Femur (tissue), 1 donor: ENCODE data around the gene ZNF410.

Experiments
- DNase-seq: peaks from one replicate; pipeline ENCODE4 v3.0.0-alpha.2; 2017

The ZNF410 gene

DNA sequence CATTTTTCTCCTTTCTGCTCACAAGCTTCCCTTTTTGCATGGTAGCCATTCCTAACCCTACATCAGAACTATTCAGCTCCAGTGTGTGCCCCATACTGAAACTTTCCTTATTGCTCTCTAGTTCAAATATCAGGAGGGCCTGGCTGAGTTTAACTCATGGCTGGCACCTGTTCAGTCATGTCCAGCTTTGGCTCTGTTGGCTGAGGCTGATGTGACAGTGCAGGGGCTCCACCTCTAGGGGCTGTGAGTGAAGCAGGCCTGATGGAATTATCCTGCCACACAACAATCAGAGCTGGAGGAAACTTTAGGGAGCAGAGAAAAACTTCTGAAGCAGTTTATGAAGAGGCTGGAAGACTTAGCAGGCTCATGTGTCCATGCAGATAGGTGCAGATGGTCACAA is 71.9 kb downstream of the ZNF410 start:
- DNase-seq, result no peak

DNA sequence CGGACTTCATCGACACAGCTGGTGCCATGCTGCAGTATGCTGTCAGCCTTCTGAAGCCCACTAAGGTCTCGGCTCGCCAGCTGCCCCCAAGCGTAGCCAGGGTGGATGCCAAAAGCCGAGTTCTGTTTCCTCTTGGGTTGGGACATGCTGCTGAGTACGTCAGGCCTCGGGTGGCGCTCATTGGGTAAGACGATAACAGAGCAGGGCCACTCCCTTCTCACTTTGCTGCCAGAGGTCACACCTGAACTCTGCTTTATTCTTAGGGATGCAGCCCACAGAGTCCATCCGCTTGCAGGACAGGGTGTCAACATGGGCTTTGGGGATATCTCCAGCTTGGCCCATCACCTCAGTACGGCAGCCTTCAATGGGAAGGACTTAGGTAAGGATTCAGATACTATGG is 74.5 kb downstream of the ZNF410 start:
- DNase-seq, result no peak

DNA sequence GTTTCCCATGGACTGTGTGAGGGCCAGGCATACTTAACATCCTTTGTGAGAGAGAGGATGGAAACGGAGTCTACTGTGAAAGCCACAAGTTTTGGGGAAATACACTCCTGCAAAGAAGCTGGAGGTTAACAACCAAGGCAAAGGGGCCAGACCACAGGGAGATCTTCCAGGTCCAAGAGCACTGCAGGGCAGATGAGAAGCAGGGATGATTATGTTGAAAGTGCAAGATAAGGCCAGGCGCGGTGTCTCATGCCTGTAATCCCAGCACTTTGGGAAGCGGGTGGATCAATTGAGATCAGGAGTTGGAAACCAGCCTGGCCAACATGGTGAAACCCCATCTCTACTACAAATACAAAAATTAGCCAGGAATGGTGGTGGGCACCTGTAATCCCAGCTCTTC is 78.6 kb downstream of the ZNF410 start:
- no peak for DNase-seq

DNA sequence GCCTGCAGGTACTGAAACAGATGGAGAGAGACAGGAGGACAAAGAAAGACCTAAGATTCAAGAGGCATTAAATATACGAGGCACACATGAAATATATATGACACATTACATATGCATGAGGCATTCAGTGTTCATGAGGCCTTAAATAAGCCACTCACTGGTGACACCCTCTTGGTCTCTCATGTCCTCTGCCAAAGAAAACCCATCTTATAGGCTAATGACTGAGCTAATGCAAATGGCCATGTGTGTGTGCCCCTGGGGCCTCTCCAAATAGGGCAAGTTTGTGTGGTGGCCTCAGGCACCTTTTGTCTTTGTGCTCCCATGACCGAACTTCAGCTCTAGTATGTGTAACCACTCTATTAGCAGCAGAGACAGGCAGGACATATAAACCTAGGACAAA is 82.2 kb downstream of the ZNF410 start:
- no peak for DNase-seq

DNA sequence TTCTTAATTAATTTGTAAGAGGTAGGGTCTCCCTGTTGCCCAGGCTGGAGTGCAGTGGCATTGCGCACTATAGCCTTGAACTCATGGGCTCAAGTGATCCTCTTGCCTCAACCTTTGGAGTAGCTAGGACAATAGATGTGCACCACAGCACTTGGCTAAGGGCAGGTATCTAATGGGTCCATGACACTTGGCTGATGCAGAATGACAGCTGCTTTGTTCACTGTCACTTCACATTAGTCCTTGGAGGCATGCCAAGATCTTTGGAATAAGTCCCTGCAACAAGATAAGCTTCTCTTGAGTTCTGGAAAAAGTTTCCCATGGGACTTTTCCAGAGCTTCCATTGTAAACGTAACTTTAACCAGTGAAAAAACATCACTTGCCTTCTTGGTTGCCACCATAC is 86.8 kb downstream of the ZNF410 start:
- DNase-seq, result no peak

DNA sequence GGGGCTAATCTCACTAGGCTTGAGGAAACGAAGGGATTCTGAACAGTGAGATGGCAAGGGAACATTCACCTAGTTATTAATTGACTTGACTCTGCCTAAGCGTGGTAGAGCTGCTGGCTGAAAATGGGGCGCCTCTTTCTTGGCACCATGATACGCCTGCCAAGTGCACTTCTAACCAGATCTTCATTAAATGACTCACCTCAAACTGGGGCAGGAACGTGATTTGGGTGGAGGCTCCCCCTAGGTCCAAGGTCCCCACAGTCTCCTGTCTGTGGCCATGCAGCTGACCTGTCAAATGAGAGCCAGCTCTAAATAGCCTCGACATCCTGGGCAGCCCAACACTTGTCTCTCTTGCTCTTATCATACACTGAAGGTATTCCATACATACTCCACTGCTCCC is 89.5 kb downstream of the ZNF410 start:
- DNase-seq, result no peak

DNA sequence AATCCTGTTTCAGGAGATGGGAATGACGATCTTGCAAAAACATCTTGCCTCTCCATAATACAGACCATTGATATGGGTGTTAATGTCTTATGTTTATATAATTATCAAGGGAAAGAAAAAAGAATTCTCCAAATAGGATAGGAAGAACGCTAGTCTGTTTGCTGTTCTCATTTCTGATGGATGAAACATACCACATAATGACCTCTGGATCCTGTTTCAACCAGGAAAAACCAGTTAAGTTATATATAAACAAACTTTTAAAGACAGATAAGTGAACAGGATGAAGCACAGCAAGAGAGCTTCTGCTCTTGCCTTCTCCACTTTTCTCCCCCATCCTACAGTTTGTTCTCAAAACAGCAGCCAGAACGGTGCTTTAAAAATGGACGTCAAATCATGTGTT is 91.2 kb downstream of the ZNF410 start:
- DNase-seq, result no peak
